ENCODE results near the gene TMEM52. TPM values are rescaled to one million over a fixed set of nuclear protein-coding genes. Genes with fewer than 3 reads are reported as not detected.

TMEM52 gene
- 1.0 TPM for polyA plus RNA-seq (2012; ENCODE audit: insufficient read depth, insufficient read length, low read depth)

DNA sequence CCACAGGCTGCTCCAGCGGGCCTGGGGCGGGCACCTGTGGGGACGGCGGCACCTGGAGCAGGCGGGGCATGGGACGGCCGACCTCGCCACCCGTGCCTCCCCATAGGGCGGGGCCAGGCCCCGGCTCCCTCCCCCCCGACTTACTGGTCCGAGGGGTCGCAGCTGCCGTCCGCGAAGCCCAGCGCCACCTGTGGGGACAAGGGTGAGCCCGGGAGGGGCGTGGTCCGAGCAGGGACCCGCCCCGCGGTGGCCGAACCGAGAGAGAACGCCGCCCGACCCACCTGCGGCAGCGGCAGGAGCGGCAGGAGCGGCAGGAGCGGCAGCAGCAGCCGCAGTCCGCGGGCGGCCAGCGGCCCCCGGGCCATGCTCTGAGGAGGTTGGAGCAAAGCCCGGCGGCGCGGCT, at the start of gene TMEM52:
Gene TMEM52, minus strand, starts transcription at position 379 of the 403 bp plus-strand sequence. Its CDS starts 14 bp downstream, at position 365.
- TF ChIP-seq, protein P1, sequence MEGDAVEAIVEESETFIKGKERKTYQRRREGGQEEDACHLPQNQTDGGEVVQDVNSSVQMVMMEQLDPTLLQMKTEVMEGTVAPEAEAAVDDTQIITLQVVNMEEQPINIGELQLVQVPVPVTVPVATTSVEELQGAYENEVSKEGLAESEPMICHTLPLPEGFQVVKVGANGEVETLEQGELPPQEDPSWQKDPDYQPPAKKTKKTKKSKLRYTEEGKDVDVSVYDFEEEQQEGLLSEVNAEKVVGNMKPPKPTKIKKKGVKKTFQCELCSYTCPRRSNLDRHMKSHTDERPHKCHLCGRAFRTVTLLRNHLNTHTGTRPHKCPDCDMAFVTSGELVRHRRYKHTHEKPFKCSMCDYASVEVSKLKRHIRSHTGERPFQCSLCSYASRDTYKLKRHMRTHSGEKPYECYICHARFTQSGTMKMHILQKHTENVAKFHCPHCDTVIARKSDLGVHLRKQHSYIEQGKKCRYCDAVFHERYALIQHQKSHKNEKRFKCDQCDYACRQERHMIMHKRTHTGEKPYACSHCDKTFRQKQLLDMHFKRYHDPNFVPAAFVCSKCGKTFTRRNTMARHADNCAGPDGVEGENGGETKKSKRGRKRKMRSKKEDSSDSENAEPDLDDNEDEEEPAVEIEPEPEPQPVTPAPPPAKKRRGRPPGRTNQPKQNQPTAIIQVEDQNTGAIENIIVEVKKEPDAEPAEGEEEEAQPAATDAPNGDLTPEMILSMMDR (IDR thresholded peaks at IDR 0.05; ENCODE audit: low read depth, low read length): no peak
- DNase-seq: no peak

DNA sequence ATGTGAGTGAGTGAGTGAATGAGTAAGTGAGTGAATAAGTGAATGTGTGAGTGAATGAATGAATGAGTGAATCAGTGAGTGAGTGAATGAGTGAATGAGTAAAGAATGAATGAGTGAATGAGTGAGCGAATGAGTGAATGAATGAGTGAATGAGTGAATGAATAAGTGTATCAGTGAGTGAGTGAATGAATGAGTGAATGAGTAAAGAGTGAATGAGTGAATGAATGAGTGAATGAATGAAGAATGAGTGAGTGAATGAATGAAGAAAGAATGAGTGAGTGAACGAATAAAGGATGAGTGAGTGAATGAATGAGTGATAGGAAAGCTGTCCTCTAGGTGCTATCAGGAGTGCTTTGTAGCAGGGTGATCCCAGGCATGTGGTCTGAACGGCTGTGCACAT, 48.8 kb upstream of the TMEM52 start:
- Histone ChIP-seq H3K36me3 (no peaks in the 10 kb centered on the region), H3K9me3 (peaks cover 4% of the 10 kb centered on the region), H3K4me3 (ENCODE audit: low read depth, low read length) (no peak overlapping the region), H3K27me3 (peaks cover 47% of the 10 kb centered on the region), H3K4me1 (no peaks in the 10 kb centered on the region)
- TF ChIP-seq, protein P1 (IDR thresholded peaks at IDR 0.05; ENCODE audit: low read depth, low read length): no peak
- DNase-seq: no peak

More for the DNA sequence above, at the start of gene TMEM52:
- Histone ChIP-seq H3K4me3 (ENCODE audit: low read depth, low read length) (peak within 1 kb of the TSS; percentile 51), H3K36me3 (no peaks in the 10 kb centered on the region), H3K4me1 (no peaks in the 10 kb centered on the region), H3K27me3 (no peaks in the 10 kb centered on the region), H3K9me3 (no peaks in the 10 kb centered on the region)

DNA sequence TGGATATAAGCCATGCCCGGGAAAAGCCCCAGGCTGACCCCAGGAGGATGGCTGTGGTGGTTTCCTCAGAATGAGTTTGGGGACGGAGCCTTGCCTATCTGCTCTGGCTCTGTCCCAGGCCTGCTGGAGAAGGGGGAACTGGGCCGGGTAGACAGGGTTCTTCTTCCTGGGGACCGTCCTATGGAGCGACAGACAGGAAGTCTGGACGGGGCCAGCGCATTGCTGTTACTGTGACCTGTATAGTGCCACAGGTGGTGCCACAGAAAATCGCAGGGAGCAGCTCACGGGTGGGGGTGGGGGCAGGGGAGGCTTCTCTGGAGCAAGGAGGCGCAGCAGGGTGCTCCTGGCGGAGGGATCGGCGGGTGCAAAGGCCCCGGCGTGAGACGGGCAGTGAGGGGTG, 48.1 kb upstream of the TMEM52 start:
- no peak for DNase-seq
- H3K9me3 ChIP-seq: peaks cover 4% of the 10 kb centered on the region
- H3K4me1 ChIP-seq: no peaks in the 10 kb centered on the region
- H3K36me3 ChIP-seq: no peaks in the 10 kb centered on the region
- H3K27me3 ChIP-seq: peaks cover 52% of the 10 kb centered on the region
- H3K4me3 ChIP-seq (ENCODE audit: low read depth, low read length): no peak overlapping the region
- TF ChIP-seq, protein P1 (IDR thresholded peaks at IDR 0.05; ENCODE audit: low read depth, low read length): no peak

DNA sequence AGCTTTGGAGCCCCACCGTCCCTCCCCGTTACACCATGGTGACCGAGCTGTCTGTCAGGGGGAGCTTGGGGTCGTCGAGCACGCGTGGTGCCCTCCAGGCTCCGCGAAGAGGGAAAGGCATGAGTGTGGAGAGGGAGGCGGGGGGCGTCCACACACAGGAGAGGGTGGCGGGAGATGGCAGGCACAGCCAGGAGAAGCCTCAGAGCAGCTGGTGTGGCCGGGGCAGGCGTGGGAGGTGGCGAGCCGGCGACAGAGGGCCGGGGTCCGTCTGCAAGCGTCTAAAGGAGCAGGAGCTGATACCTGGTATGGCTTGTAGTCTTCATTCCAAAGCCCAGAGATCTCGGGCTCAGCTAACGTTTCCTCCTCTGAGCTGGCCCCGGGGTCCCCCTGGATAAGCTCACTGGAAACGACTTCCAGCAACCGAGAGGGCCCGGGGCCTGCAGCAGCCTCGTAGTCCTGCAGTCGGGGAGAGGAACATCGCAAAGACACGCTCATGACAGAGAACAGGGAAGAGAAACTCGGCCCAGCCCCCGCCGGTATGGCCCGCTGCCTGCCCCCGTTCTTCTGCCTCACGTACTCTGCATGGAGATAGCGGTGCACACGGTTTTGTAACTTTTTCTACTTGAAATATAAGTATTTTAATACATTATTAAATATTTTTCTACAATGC, 47.1 kb upstream of the TMEM52 start:
- Histone ChIP-seq H3K4me1 (no peaks in the 10 kb centered on the region), H3K36me3 (no peaks in the 10 kb centered on the region), H3K4me3 (ENCODE audit: low read depth, low read length) (no peak overlapping the region), H3K27me3 (peaks cover 61% of the 10 kb centered on the region), H3K9me3 (peaks cover 3% of the 10 kb centered on the region; the same call in 1 of the 2 replicates)
- no peak for DNase-seq
- TF ChIP-seq, protein P1 (IDR thresholded peaks at IDR 0.05; ENCODE audit: low read depth, low read length): no peak

DNA sequence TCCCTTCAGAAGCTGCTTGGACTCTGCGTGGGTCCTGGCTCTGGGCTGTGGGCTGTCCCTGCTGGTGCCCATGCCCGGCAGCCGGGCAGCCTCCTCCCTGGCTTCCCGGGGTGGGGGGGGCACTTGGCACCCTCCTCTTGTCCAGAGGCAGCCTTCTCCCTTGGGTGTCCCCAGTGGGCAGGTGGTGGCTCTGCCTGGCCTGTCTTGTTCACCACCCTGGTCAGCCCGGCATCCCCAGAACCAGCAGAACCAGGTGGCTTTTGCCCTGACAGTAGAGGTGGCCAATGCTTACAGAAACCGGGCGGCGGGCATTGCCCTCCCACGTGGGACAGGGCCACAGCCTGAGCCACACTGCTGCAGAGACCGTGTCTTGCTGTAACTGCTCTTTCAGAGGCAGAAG, 46.5 kb upstream of the TMEM52 start:
- DNase-seq: no peak
- H3K36me3 ChIP-seq: no peaks in the 10 kb centered on the region
- H3K9me3 ChIP-seq: no peaks in the 10 kb centered on the region
- no peak overlapping the region for H3K4me3 ChIP-seq (ENCODE audit: low read depth, low read length)
- TF ChIP-seq, protein P1 (IDR thresholded peaks at IDR 0.05; ENCODE audit: low read depth, low read length): no peak
- no peaks in the 10 kb centered on the region for H3K4me1 ChIP-seq
- peaks cover 67% of the 10 kb centered on the region for H3K27me3 ChIP-seq

DNA sequence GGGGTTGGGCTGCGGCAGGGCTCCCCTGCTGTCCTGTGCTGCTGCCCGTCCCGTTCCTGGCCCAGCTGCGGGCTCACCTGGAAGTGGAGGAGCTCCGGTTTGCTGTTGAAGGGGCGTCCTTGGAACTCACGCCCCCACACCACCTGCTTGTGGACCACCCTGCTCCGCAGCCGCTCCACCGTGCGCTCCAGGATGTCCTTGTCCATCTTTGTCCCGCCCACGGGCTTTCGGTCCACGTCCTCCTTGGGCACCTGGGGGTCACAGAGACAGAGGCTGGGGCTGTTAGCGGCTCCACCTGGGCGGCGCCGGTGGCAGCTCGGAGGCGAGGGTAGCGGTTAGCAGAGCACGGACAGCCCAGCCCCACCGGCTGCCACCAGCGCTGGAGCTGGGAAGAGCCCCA, 45.7 kb upstream of the TMEM52 start:
- TF ChIP-seq, protein P1 (IDR thresholded peaks at IDR 0.05; ENCODE audit: low read depth, low read length): no peak
- H3K36me3 ChIP-seq: no peaks in the 10 kb centered on the region
- no peaks in the 10 kb centered on the region for H3K4me1 ChIP-seq
- no peaks in the 10 kb centered on the region for H3K9me3 ChIP-seq
- no peak overlapping the region for H3K4me3 ChIP-seq (ENCODE audit: low read depth, low read length)
- peaks cover 73% of the 10 kb centered on the region for H3K27me3 ChIP-seq
- DNase-seq: no peak
